SK-N-SH treated with all-trans-retinoic acid at 6 μM for 48 hours (cell line): ENCODE measurements around the gene EML1.

ENCODE experiments used
- ATAC-seq: fragments of 200-7000 bp; cut with Tn5 transposase; 3 replicates; pipeline ENCODE4 v1.9.1; 2020; ENCODE audit warnings: mild to moderate bottlenecking, moderate library complexity
- ARNTL ChIP-seq: fragments of 450-650 bp; formaldehyde crosslinking; IDR thresholded peaks from 2 replicates; pipeline ENCODE4 v1.5.0; 2020; ENCODE audit warnings: low read depth, mild to moderate bottlenecking, moderate library complexity, borderline replicate concordance
- BACH2 ChIP-seq: fragments of 250-450 bp; sonication (Bioruptor Pico); IDR thresholded peaks from 2 replicates; pipeline ENCODE4 v1.9.0; 2021; ENCODE audit warnings: mild to moderate bottlenecking, borderline replicate concordance
- CREB5 ChIP-seq: fragments of 250-450 bp; sonication (Bioruptor Pico); IDR thresholded peaks from 2 replicates; pipeline ENCODE4 v1.5.1; 2020; ENCODE audit warnings: low read depth, mild to moderate bottlenecking, moderate library complexity
- CSDC2 ChIP-seq: fragments of 250-450 bp; sonication (Bioruptor Pico); IDR thresholded peaks from 2 replicates; pipeline ENCODE4 v1.5.0; 2020; ENCODE audit warnings: mild to moderate bottlenecking, moderate library complexity
- CSRNP3 ChIP-seq: fragments of 250-450 bp; sonication (Bioruptor Pico); IDR thresholded peaks from 2 replicates; pipeline ENCODE4 v1.5.1; 2021; ENCODE audit warnings: mild to moderate bottlenecking, moderate library complexity
- ESRRG ChIP-seq: fragments of 250-450 bp; sonication (Bioruptor Pico); IDR thresholded peaks from 2 replicates; pipeline ENCODE4 v1.6.1; 2021; ENCODE audit warnings: mild to moderate bottlenecking
- GLIS3 ChIP-seq: fragments of 250-450 bp; sonication (Bioruptor Pico); IDR thresholded peaks from 2 replicates; pipeline ENCODE4 v1.5.0; 2020; ENCODE audit warnings: mild to moderate bottlenecking, moderate library complexity
- ISL1 ChIP-seq: fragments of 250-450 bp; sonication (Bioruptor Pico); IDR thresholded peaks from 2 replicates; pipeline ENCODE4 v2.1.2; 2022; ENCODE audit warnings: mild to moderate bottlenecking, moderate library complexity
- OSR1 ChIP-seq: fragments of 250-450 bp; sonication (Bioruptor Pico); IDR thresholded peaks from 2 replicates; pipeline ENCODE4 v1.8.0; 2022; ENCODE audit warnings: moderate library complexity, mild to moderate bottlenecking, inconsistent platforms
- POU6F1 ChIP-seq: fragments of 250-450 bp; sonication (Bioruptor Pico); IDR thresholded peaks from 2 replicates; pipeline ENCODE4 v1.8.0; 2021; ENCODE audit warnings: low read depth, mild to moderate bottlenecking, moderate library complexity, borderline replicate concordance
- RARB ChIP-seq: fragments of 250-450 bp; sonication (Bioruptor Pico); IDR thresholded peaks from 2 replicates; pipeline ENCODE4 v1.8.0; 2021; ENCODE audit warnings: mild to moderate bottlenecking, moderate library complexity
- SNAI2 ChIP-seq: fragments of 250-450 bp; sonication (Bioruptor Pico); IDR thresholded peaks from 2 replicates; pipeline ENCODE4 v1.5.0; 2020; ENCODE audit warnings: mild to moderate bottlenecking, moderate library complexity
- TCF4 ChIP-seq: fragments of 250-450 bp; sonication (Bioruptor Pico); IDR thresholded peaks from 2 replicates; pipeline ENCODE4 v1.8.0; 2021; ENCODE audit warnings: mild to moderate bottlenecking, moderate library complexity, borderline replicate concordance
- TOX ChIP-seq: fragments of 250-450 bp; sonication (Bioruptor Pico); IDR thresholded peaks from 2 replicates; pipeline ENCODE4 v1.8.0; 2021; ENCODE audit warnings: mild to moderate bottlenecking, moderate library complexity, borderline replicate concordance
- ZC3H10 ChIP-seq: fragments of 250-450 bp; sonication (Bioruptor Pico); IDR thresholded peaks from 2 replicates; pipeline ENCODE4 v1.5.1; 2021; ENCODE audit warnings: mild to moderate bottlenecking, moderate library complexity
- ZFP3 ChIP-seq: fragments of 250-450 bp; sonication (Bioruptor Pico); IDR thresholded peaks from 2 replicates; pipeline ENCODE4 v1.5.0; 2020; ENCODE audit warnings: mild to moderate bottlenecking, moderate library complexity
- ZFP30 ChIP-seq: fragments of 450-650 bp; formaldehyde crosslinking; IDR thresholded peaks from 2 replicates; pipeline ENCODE4 v1.5.0; 2022; ENCODE audit warnings: mild to moderate bottlenecking, moderate library complexity
- ZNF565 ChIP-seq: fragments of 450-650 bp; formaldehyde crosslinking; conservative IDR thresholded peaks from 2 replicates; pipeline ENCODE4 v1.5.0; 2020; ENCODE audit warnings: low read depth, mild to moderate bottlenecking, moderate library complexity
- ZNF70 ChIP-seq: fragments of 450-650 bp; formaldehyde crosslinking; IDR thresholded peaks from 2 replicates; pipeline ENCODE4 v1.5.0; 2020; ENCODE audit warnings: mild to moderate bottlenecking, moderate library complexity
- ZNF8 ChIP-seq: fragments of 450-650 bp; formaldehyde crosslinking; IDR thresholded peaks from 2 replicates; pipeline ENCODE4 v1.5.0; 2020; ENCODE audit warnings: mild to moderate bottlenecking, moderate library complexity
- TF ChIP-seq, protein P1 (sequence below): fragments of 250-450 bp; sonication (Bioruptor Pico); IDR thresholded peaks from 2 replicates; pipeline ENCODE4 v1.5.0; 2020; ENCODE audit warnings: mild to moderate bottlenecking, moderate library complexity

EML1 gene

GRCh38 chr14:99936056-99936455 lies 142.8 kb downstream of the EML1 start:
- no peak for TF ChIP-seq ISL1
- no peak for TF ChIP-seq TCF4 (CRISPR knock-in tag)
- TF ChIP-seq ARNTL (CRISPR knock-in tag) = no peak
- TF ChIP-seq ZNF565 = no peak

DNA sequence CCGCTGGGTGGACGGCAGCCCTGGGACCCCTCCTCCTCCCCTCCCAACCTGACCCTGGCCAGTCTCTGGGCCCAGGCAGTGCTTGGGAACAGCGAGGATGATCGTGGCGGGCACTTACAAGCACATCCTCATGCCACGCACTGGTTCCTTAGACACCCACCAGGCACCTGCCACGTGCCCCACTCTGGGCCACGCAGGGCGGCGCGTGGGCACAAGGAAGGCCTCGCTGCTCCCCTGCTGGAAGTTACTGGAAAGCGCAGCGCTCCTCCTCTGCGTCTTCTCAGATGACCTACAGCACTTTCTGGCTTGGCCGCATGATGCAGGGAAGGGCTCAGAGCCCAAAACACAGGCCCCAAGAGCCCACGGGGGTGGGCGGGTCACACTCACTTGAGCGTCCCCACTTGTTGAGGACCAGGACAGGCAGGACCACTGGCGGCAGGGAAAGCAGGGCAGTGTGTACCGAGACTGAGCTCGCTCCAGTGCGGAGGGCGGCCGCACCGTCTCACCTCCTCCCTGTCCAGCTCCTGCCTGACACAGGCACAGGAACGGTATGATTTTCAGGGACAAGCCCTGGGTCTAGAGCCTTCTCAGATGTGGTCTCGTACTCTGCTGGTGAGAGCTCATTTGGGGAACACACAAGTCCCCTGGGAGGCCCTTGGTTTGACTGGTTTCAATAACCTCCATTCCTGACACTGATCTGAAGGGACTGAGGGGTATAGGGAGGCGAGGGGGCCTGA lies 143.7 kb downstream of the EML1 start:
- ATAC-seq = peak; percentile 20; the same call in 1 of the 3 replicates
- TF ChIP-seq CREB5 (CRISPR knock-in tag) (no peak), CSDC2 (no peak), TCF4 (CRISPR knock-in tag) (no peak), POU6F1 (CRISPR knock-in tag) (no peak), ARNTL (CRISPR knock-in tag) (no peak), ESRRG (CRISPR knock-in tag) (no peak), ZNF70 (CRISPR knock-in tag) (no peak)
- TF ChIP-seq, all 23 proteins: peak for 0

More at GRCh38 chr14:99936056-99936455, 142.8 kb downstream of the EML1 start:
- ATAC-seq = no peak; the same call in 2 of the 3 replicates

DNA sequence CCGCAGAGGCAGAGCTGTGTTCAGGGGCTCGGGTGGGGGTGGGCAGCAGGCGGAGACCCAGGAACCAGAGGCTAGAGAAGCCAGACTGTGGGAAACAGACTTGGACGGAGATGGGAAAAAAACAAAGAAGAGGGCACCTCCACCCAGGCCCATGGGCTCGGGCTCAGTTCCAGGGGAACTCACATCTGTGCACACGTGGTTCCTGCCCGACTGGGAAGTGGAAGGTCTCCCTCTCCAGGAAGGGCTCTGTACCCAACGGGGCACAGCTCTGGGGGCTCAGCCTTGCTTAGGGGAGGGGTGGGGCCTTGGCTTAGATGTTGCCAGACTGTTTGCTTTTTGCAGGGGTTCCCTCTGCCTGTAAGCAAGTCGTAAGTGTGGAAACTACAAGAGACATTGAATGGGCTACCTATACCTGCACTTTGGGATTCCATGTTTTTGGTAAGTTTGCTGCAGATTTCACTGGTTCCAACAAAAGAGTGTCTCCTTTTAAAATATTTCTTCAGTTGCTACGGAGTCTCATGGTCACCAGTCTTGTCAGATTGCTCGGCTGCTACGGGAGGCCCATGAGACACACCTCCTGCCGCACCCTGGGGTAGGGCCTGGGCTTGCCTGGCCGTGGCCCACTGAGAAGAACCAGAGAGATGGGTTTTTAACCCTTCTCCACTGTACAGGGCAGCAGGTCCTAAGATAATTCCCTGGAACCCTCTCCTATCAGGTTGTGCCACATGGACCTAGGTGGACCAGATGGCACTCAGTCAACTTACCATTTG lies 144.4 kb downstream of the EML1 start:
- ATAC-seq = no peak
- no peak for TF ChIP-seq TCF4 (CRISPR knock-in tag)
- no peak for TF ChIP-seq ZFP30 (CRISPR knock-in tag)
- no peak for TF ChIP-seq ISL1
- no peak for TF ChIP-seq ZNF565
- no peak for TF ChIP-seq ZNF8
- TF ChIP-seq ESRRG (CRISPR knock-in tag) = no peak
- no peak for TF ChIP-seq RARB (CRISPR knock-in tag)
- TF ChIP-seq, protein P1, sequence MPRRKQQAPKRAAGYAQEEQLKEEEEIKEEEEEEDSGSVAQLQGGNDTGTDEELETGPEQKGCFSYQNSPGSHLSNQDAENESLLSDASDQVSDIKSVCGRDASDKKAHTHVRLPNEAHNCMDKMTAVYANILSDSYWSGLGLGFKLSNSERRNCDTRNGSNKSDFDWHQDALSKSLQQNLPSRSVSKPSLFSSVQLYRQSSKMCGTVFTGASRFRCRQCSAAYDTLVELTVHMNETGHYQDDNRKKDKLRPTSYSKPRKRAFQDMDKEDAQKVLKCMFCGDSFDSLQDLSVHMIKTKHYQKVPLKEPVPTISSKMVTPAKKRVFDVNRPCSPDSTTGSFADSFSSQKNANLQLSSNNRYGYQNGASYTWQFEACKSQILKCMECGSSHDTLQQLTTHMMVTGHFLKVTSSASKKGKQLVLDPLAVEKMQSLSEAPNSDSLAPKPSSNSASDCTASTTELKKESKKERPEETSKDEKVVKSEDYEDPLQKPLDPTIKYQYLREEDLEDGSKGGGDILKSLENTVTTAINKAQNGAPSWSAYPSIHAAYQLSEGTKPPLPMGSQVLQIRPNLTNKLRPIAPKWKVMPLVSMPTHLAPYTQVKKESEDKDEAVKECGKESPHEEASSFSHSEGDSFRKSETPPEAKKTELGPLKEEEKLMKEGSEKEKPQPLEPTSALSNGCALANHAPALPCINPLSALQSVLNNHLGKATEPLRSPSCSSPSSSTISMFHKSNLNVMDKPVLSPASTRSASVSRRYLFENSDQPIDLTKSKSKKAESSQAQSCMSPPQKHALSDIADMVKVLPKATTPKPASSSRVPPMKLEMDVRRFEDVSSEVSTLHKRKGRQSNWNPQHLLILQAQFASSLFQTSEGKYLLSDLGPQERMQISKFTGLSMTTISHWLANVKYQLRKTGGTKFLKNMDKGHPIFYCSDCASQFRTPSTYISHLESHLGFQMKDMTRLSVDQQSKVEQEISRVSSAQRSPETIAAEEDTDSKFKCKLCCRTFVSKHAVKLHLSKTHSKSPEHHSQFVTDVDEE (CRISPR knock-in tag) = no peak
- no peak for TF ChIP-seq OSR1 (CRISPR knock-in tag)
- TF ChIP-seq SNAI2 (CRISPR knock-in tag) = no peak
- TF ChIP-seq TOX (CRISPR knock-in tag) = no peak
- no peak for TF ChIP-seq ZC3H10

GRCh38 chr14:99938376-99938775 lies 145.2 kb downstream of the EML1 start:
- ATAC-seq = no peak
- TF ChIP-seq BACH2 (CRISPR knock-in tag) (no peak), ESRRG (CRISPR knock-in tag) (no peak), TCF4 (CRISPR knock-in tag) (no peak), CSRNP3 (no peak), OSR1 (CRISPR knock-in tag) (no peak), GLIS3 (CRISPR knock-in tag) (no peak), ZFP30 (CRISPR knock-in tag) (no peak), ZFP3 (no peak), ISL1 (no peak), ZC3H10 (no peak), TOX (CRISPR knock-in tag) (no peak)
